GM19025 (cell line): ENCODE results near the gene DGCR8.
"Not testable (repeated sequence)": the region's sequence is repeated elsewhere in the genome, so short reads cannot be mapped to it uniquely, and the experiment has no call there.

Experiments used
- ATAC-seq: cut with Tn5 transposase; IDR thresholded peaks from one replicate; pipeline ENCODE4 v1.9.1; 2021; ENCODE audit warnings: mild to moderate bottlenecking, low read depth, moderate library complexity; ENCODE audit not compliant: unreplicated experiment

DGCR8 gene

GRCh38 chr22:20065896-20066616, 14.0 kb upstream of the DGCR8 start:
- no peak for ATAC-seq

GRCh38 chr22:20066617-20067383, 13.2 kb upstream of the DGCR8 start:
- no peak for ATAC-seq

GRCh38 chr22:20067384-20067682, 12.7 kb upstream of the DGCR8 start:
- not testable (repeated sequence) for ATAC-seq

GRCh38 chr22:20068640-20069039, 11.4 kb upstream of the DGCR8 start:
- no peak for ATAC-seq

GRCh38 chr22:20069331-20070042, 10.6 kb upstream of the DGCR8 start:
- no peak for ATAC-seq

- ATAC-seq = no peak
Observed at GRCh38 chr22:20071524-20071972, 8.5 kb upstream of the DGCR8 start.

- ATAC-seq = no peak
Observed at GRCh38 chr22:20076627-20077172, 3.3 kb upstream of the DGCR8 start.

- ATAC-seq = peak; percentile 75
Observed at GRCh38 chr22:20080445-20080775, 369 bp downstream of the DGCR8 start.

- ATAC-seq = no peak
Observed at GRCh38 chr22:20080776-20081654, 974 bp downstream of the DGCR8 start.

GRCh38 chr22:20083157-20083890, 3.3 kb downstream of the DGCR8 start:
- ATAC-seq = no peak

GRCh38 chr22:20083891-20084546, 4.0 kb downstream of the DGCR8 start:
- no peak for ATAC-seq

- no peak for ATAC-seq
Observed at GRCh38 chr22:20084547-20085413, 4.7 kb downstream of the DGCR8 start.

GRCh38 chr22:20085651-20086050, 5.6 kb downstream of the DGCR8 start:
- ATAC-seq = no peak

GRCh38 chr22:20086101-20086599, 6.1 kb downstream of the DGCR8 start:
- ATAC-seq = no peak

GRCh38 chr22:20086763-20087162, 6.7 kb downstream of the DGCR8 start:
- no peak for ATAC-seq

- no peak for ATAC-seq
Observed at GRCh38 chr22:20087319-20088262, 7.5 kb downstream of the DGCR8 start.

GRCh38 chr22:20088263-20088648, 8.2 kb downstream of the DGCR8 start:
- no peak for ATAC-seq
